Activated T-cell treated with anti-CD3 and anti-CD28 coated beads for 48 hours (primary cell): Measurements from ENCODE around the gene NKAP.
"Not testable (repeated sequence)": the region's sequence is repeated elsewhere in the genome, so short reads cannot be mapped to it uniquely, and the experiment has no call there.

ENCODE experiments used
- DNase-seq: peaks from one replicate; pipeline ENCODE4 v3.0.0-alpha.2; 2020; ENCODE audit warnings: low read depth

Gene NKAP

GRCh38 chrX:119935215-119935874 lies 8.2 kb downstream of the NKAP start:
- DNase-seq = no peak

GRCh38 chrX:119922391-119922790 lies 21.2 kb downstream of the NKAP start:
- not testable (repeated sequence) for DNase-seq

- no peak for DNase-seq
These were observed 23.5 kb downstream of the NKAP start for GRCh38 chrX:119919835-119920585.

GRCh38 chrX:119917877-119918276 lies 25.7 kb downstream of the NKAP start:
- no peak for DNase-seq

- no peak for DNase-seq
These were observed 27.2 kb downstream of the NKAP start for GRCh38 chrX:119916310-119916709.

GRCh38 chrX:119900976-119901375 lies 42.6 kb downstream of the NKAP start:
- DNase-seq = no peak

GRCh38 chrX:119899125-119899524 lies 44.4 kb downstream of the NKAP start:
- DNase-seq = no peak

- no peak for DNase-seq
These were observed 47.7 kb downstream of the NKAP start, which contains the start of gene AKAP14 for GRCh38 chrX:119895843-119896326. Gene AKAP14 (plus strand): TSS chrX:119895893. CDS start chrX:119903224, 7,331 bp downstream.

- not testable (repeated sequence) for DNase-seq
These were observed 51.4 kb downstream of the NKAP start for GRCh38 chrX:119891961-119892692.

GRCh38 chrX:119890626-119891025 lies 52.9 kb downstream of the NKAP start:
- DNase-seq = not testable (repeated sequence)

GRCh38 chrX:119887721-119888425 lies 55.7 kb downstream of the NKAP start:
- DNase-seq = peak; percentile 56

- no peak for DNase-seq
These were observed 57.8 kb downstream of the NKAP start for GRCh38 chrX:119885554-119886428.

- DNase-seq = no peak
These were observed 62.8 kb downstream of the NKAP start for GRCh38 chrX:119880552-119881437.

GRCh38 chrX:119880076-119880475 lies 63.5 kb downstream of the NKAP start:
- no peak for DNase-seq

- no peak for DNase-seq
These were observed 64.8 kb downstream of the NKAP start for GRCh38 chrX:119878740-119879139.

GRCh38 chrX:119871599-119872395 lies 71.8 kb downstream of the NKAP start, which contains the start of the genes NDUFA1 and RNF113A:
Gene NDUFA1 (plus strand): TSS chrX:119871832. CDS start chrX:119871912, 80 bp downstream.
Gene RNF113A (minus strand): TSS chrX:119871733. CDS start chrX:119871613, 120 bp downstream.
- peak; percentile 78 for DNase-seq

- DNase-seq = no peak
These were observed 72.3 kb downstream of the NKAP start for GRCh38 chrX:119871245-119871598.
